ENCODE data around the gene CYFIP2.

The CYFIP2 gene

DNA sequence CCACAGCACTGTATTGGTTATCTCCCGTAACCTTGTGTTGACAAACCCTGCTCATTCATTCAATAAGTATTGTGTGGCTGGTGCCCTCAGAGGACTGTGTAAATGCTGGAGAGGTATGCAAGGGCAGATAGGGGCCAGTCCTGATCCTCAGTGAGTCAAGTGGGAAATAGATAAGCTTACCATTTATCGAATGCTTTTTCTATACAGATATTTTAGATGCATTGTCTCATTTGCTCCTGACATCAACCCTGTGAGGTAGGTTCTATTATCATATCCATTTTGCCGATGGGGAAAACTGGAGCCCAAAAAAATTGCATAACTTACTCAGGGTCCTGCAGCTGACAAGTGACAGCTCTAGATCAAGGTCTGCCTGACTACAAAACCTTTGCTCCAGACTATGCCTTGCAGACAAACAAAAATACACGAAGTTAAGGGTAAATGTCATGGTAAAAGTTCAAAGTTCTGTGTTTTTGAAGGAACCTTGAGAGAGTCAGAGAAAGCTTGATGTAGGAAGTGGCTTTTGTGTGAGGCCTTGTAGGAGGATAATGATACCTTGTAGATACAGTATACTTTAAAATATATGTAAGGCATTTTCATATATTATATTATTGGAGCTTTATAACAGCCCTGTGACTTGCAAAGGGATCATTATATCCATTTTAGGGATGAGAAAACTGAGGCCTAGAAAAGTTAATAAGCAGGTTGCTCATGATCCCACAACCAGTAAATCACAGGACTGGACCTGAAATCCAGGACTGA lies 22.7 kb downstream of the CYFIP2 start:
- DNase-seq (ENCODE audit: low spot score), result no peak

DNA sequence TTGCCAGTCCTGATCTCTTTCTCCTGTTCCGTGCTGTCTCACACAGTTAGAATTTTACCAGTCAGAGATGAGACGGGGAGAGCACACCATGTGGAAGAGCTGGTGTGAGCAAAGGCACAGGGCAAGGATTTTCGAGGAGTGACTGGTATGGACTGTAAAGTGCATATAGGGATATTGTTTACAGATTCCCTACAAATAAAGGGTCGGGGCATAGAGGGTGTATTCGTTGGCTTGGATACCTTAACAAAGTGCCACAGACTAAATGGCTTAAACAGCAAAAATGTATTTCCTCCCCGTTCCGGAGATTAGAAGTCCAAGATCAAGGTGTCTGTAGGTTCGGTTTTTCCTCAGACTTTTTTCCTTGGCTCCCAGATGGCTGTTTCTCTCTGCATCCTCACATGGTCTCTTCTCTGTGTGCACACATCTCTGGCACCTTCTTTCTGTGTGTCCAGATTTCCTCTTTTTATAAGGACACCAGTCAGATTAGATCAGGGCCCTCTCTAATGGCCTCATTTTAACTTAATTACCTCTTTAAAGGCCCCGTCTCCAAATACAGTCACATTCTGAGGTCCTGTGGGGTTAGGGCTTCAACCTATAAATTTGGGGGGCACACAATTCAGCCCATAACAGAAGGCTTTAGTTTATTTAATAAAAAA lies 23.4 kb downstream of the CYFIP2 start:
- no peak for DNase-seq (ENCODE audit: low spot score)

DNA sequence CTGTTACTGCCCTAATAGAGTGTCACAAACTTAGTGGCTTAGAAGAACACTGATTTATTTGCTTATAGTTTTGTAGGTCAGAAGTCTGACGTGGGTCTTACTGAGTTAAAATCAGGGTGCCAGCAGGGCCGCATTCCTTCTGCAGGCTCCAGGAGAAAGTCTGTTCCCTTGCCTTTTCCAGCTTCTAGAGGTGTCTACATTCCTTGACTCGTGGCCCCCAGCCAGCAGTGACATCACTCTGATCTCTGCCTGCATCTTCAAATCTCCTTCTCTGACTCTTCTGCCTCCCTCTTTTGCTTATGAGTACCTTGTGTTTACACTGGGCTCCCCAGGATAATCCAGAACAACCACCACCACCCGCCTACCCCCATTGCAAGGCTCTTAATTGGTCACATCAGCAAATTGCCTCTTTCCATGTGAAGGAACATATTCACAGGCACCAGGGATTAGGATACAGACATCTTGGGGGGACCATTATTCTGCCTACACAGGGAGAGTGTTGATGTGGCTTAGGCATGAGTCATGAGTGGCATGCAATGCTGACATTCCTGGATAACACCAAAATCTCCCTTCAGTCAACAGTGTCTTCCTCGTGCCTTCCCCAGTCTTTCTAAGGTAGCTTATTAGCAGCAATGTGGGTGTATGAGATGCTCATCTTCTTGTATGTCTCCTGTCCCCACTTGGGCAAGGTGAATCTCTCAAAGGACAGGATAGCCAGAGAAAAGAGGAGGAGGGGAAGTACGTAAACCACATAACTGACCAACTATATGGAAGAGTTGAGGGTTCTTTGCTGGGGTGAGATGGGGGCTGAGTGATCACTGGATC lies 24.4 kb downstream of the CYFIP2 start:
- DNase-seq (ENCODE audit: low spot score), result peak; percentile 66

DNA sequence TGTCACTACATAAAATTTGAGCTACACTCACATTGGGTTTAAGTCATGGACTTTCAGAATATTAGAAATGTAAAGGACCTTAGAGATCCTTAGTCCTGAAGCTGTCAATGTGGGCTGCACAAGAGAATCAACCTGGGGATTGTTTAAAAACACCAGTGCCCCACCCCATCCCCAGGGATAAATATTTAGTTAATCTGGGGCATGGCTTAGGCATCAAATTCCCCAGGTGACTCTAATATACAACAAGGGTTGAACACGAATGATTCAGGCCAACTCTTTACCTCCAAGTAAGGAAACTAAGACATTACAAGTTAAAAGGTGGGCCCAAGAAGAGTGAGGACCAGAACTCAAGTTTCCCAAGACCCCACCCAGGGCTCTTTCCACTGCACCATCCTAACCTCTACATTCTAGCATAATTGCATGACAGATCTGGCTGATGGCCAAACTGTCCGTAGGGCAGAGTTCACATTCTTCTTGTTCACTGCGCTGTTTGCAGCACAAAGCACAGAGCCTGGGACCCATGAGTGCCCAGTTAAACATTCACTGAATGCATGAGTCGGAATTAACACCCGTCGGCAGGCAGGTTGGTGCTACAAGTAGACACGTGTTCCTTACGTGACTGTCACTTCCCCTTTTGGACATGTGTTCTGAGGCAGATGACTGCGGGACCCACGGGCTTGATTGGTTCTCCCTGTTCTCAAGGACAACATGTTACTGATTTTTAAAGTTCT lies 25.2 kb downstream of the CYFIP2 start:
- no peak for DNase-seq (ENCODE audit: low spot score)

DNA sequence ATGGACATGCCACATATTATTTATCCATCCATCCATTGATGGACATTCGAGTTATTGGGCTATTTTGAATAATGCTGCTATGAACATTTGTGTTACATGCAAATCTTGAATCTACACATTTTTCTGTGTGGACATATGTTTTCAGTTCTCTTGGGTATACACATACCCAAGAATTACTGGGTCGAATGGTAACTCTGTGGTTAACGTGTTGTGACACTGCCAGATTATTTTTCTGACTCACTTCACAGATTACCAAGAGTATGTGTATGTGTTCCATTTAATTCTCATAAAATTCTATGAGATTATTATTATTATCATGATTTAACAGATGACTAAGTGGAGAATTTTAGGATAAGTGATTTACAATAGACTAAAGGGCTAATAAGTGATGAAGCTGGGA lies 26.7 kb downstream of the CYFIP2 start:
- no peak for DNase-seq (ENCODE audit: low spot score)

DNA sequence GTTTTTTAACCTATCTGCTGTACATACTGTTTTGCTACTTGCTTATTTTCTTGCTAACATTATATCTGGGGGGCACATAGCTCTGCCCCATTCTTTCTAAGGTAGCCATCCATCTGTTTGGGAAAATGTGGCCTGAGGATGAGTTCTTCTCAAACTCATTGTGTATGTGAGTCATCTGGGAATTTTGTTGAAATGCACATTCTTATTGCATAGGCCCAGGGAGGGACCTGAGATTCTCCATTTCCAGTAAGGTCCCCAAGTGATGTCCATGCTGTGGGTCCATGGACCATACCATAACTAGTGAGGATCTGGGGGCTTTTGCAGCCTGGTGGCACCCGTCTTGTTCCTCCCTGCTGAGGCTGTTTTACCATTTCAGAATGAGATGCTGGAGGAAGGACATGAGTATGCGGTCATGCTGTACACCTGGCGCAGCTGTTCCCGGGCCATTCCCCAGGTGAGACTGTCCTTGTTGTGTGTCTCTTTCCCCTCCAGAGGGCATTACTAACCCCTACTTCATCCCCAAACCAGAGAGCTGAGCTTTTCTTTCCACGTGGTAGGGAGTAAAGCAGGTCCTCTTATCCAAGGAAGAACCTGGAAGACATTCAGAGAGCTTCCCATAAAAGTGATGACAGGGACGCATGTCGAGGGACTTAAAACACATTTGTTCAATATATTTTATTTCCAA lies 28.6 kb downstream of the CYFIP2 start:
- no peak for DNase-seq (ENCODE audit: low spot score)

DNA sequence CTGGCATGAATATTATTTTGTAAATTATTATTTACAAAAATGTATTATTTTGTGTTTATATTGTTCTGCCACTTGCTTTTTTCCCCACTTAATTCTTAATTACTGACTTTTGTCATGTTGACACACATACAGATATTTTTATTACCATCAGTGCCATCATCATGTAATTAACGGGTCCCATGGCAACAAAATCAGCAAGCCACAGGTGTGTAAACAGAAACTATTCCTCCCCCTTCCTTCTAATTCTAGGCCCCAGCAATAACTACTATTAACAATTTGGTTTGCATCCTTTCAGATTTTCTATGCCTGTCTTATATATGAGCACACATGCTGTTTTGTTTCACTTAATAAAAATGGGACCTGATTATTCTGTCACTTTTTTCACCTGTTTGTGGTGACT lies 29.3 kb downstream of the CYFIP2 start:
- DNase-seq (ENCODE audit: low spot score), result no peak

DNA sequence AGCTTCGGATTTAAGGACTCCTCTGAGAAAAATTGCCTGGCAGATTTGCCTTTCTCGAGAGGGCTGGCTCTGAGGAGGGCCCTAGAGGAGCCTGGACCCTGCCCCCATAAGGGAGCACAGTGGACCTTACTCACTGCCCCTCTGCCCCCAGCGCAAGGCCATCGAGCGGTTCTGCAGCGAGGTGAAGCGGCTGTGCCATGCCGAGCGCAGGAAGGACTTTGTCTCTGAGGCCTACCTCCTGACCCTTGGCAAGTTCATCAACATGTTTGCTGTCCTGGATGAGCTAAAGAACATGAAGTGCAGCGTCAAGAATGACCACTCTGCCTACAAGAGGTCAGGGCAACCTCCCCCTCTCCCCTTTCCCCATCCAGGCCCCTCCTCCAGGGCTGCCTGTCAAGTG lies 34.6 kb downstream of the CYFIP2 start:
- DNase-seq (ENCODE audit: low spot score), result no peak

DNA sequence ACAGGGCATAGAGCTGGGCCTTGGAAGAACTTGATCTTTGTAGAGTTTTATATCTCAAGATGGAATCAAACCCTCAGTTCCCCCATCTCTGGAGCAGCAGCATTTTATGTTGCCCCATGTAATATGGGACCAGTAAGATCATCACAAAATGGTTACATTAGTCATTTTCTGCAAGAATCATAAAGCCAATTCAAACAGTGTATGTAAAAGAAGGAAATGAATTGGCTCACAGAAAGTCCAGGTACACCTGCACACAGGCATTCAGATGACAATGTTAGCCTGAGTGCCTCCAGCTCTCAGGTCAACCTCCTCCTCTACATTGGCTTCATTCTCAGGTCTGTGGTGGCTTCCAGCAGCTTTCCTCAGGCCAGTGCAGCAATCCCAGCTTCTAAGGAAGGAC lies 35.1 kb downstream of the CYFIP2 start:
- DNase-seq (ENCODE audit: low spot score), result no peak

DNA sequence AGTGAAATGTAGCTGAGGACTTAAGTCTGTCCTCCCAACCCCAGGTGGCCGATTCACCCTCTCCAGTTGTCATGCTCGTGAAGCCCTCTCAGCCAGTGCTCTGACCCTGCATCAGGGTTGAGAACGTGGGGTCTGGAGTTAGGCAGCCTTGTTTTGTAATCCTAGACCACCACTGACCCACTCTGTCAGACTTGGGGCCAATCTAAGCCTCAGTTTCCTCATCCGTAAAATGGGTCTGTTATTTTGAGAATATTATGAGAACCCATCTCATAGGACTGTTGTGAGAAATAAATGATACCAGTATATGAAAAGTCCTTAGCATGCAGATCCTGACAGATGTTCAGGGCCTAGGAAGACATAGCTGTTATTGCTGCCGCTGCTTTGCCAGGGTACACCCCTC lies 37.1 kb downstream of the CYFIP2 start:
- no peak for DNase-seq (ENCODE audit: low spot score)

DNA sequence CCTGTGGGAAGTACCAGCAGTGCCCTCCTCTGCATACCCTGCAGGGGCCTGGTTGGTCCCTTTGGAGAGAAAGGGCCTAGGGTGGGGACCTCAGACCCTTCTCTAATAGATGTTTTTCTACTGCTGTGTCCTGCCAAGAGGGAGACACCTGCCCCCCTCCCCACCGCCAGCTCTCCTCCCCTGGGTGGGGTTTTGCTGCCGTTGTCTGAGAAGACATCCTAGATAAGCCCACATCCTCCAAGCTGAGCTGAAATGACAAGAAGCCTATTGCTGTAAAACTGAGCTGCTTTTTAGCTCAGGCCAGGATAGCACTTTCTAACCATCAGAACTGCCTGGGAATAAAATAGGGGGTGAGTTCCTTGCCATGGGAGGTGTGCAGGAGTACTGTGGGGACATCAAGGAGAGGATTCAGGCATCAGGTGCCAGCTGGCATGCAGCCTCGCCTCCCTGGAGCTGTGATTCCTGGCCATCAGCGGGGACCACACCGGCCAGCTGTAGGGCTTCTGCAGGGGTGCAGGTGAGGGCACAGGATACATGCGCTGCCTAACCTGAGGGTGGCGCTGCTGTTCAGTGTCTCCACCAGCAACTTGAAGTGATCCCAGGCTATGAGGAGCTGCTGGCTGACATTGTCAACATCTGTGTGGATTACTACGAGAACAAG lies 37.9 kb downstream of the CYFIP2 start:
- DNase-seq (ENCODE audit: low spot score), result no peak

DNA sequence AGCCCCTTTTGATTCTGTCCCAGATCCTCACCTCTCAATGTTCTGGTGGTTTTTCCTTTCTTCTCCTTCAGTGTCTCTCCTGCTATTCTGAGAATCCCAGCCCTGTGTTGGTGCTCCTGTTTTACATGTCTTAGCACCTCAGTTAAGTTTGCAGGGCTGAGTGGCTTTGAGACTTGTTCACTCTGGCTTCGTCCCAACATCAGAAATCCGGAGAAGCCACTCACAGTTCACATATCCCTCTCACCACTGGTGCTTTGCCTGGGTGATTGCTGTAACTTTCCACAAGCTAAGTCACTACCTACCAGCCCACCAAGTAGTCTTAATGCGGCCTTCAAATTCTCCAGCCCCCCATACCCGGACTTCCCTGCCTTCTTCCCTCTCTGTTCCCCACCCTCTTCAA lies 40.2 kb downstream of the CYFIP2 start:
- no peak for DNase-seq (ENCODE audit: low spot score)

DNA sequence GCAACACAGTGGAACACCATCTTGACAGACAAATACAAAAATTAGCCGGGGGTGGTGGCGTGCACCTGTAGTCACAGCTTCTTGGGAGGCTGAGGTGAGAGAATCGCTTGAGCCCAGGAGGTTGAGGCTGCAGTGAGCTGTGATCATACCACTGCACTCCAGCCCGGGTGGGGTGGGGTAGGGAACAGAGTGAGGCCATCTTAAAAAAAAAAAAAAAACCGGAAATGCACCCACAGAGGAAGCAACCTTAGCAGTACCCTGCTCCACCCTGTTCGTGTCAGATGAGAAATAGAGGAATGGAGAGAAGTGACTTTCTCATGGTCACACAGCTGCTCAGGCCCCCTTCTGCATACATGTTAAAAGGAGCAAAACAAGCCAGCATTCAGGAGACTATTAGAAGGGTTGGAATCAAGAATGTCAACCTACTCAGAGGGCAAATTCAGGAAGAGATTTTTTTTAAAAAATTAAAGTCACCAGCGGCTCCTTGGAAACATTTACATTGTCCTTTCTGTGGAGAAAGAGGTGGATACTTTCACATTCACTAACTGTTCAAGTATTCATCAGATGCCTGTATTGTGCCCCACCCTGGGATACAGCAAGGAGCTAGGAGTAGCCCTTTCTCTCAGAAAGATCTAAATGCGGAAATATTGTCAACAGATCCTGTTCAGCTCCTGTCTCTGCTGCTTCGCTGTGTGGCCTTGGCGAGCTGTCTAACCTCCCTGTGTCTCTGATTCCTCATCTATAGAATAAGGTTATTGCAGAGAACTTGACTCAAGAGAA lies 41.0 kb downstream of the CYFIP2 start:
- DNase-seq (ENCODE audit: low spot score), result no peak

DNA sequence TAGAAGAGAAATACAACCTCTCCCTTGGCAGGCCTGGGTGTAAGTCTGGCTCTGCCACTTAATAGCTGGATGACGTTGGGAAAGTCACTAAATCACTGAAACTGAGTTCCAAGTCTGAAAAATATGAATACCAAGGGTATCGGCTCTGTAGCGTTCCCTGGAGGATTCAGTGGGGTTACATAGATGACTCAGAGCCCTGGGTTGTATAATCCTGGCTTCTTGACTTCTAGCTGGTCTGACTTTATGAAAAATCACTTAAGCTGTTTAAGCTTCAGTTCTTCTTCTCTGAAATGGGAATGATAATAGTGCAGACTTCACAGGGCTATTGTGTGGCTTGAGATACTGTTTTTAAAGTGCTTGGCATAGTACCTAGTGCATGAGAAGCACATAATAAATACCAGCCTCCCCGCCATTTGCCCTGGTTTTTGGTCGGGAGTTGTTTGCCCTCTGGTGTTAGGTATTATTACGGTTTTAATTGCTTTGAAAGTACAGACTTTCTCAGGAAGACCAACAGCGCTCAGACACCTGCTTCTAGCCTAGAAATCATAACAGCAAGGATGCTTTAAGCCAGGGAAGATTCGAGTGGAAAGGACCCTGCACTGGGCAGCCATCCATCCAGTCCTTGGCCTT lies 43.0 kb downstream of the CYFIP2 start:
- DNase-seq (ENCODE audit: low spot score), result peak; percentile 62

DNA sequence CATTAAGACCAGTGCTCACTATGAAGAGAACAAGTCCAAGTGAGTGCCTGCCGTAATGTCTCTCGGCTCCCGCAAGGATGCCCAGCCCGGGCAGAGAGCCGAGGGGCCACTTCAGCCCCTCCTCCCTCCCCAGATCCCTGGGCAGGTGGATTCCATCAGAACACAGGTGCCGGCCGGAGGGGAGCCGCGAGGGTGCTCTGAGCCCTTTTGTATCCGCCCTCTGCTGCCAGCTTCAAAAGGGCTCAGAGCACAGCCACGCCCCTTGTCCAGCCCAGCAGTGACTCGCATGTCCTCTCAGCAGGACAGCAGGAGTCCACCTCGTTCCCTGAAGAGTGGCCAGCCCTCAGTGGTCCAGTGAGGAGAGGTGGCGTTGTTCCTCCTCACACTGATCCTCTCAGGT lies 43.9 kb downstream of the CYFIP2 start:
- DNase-seq (ENCODE audit: low spot score), result peak; percentile 70

DNA sequence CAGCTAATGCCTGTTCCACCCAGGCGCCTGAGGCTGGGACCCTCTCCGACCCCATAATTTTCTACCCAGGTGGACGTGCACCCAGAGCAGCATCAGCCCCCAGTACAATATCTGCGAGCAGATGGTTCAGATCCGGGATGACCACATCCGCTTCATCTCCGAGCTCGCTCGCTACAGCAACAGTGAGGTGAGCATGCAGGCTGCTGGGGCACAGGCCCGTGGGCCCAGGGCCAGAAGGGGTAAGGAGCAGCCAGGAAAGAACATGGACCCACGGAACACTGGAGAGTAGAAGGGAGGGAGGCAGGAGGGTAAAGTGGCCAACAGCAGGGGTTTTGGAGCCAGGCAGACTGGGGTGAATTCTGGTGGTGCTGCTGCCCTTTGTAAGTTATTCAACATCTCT lies 45.7 kb downstream of the CYFIP2 start:
- no peak for DNase-seq (ENCODE audit: low spot score)

DNA sequence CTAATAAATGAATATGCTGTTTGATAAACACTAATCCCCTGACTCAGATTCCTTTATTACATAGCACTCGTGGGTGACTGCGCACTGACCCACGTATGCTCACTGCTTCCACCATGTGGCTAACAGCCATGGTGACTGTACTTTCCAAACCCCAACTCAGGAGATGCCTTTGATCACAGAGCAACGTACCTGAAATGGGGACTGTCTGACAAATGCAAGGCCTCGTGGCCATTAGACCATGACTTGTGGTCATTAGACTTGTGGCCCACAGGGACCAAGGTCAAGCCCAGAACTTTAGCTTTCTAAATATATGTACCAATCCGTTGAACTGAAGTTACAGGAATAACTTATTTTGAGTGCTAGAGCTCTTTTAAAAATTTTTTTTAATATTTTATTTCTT lies 46.6 kb downstream of the CYFIP2 start:
- DNase-seq (ENCODE audit: low spot score), result peak; percentile 82

DNA sequence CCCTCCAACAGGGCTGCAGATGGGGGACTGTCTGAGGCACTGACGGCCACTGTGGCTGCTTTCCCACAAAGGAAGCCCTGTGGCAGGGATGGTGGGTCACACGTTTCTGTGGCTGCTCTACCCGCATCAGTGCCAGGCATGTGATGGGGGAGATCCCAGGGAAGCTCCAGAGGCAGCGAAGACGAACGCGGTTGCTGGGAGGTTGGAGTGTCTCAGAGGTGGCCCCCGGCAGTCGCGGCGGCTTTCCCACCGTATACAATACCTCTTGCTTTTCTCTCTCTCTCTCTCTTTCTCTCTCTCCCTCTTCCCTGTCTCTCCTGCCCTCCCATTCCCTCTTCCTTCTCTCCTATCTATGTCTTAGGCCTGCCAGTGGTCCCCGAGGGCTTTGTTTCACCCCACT lies 56.7 kb downstream of the CYFIP2 start:
- DNase-seq (ENCODE audit: low spot score), result no peak

DNA sequence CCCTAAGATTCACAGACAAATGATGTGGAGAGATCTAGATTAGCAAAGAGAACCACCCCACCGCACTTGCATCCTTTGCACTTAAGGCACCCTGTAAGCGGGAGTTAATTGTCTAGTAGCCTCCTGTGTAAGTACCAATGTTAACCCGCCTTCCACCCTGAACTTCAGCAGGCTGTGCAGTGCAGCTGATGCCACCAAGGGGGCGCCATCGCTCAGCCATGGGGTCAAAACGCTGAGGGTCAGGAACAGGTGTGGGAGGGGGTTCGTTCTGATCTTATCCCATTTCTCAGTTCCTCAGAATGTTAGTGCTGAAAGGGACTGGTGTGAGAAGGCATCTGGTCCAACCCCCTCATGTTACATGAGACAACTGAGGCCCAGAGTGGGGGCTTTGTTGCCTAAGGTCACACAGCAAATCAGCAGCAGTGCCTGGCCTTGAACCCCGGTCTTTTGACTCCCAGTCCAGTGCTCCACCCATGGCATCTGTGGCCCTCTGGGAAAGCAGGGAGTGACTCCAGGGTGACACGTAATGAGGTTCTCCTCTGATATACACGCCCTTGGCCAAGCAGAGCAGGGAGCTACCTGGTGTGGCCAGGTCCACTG lies 57.3 kb downstream of the CYFIP2 start:
- no peak for DNase-seq (ENCODE audit: low spot score)

DNA sequence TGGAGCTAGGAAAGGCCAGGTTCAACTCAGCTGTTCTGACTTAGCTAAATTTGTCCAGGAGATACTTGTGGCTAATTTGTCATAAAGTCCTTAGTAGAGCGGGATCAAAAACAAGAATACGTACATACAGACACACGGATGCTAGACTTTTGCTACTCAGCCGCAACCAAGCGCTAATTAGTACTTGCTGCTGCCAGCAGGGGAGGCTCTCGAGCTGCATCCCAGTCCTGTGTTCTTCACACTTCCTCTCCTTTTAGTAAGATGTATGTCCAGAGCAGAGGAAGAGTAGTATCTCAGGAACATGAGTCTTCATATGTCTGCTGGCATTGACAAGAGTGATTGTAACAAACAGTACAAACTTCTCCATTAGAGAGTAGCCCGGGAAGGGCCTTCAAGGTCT lies 58.3 kb downstream of the CYFIP2 start:
- DNase-seq (ENCODE audit: low spot score), result peak; percentile 48

Data from AG20443 (cell line).